NCI-H187 (cell line): ENCODE results near the gene SLC22A16.

Source experiments
- DNase-seq, 2 experiments: peaks; one replicate each; lab custom pipeline; 2025; lab: John Stamatoyannopoulos, UW

The SLC22A16 gene

GRCh38 chr6:110446405-110446804 is 30.0 kb downstream of the SLC22A16 start:
- no peak for DNase-seq

DNA sequence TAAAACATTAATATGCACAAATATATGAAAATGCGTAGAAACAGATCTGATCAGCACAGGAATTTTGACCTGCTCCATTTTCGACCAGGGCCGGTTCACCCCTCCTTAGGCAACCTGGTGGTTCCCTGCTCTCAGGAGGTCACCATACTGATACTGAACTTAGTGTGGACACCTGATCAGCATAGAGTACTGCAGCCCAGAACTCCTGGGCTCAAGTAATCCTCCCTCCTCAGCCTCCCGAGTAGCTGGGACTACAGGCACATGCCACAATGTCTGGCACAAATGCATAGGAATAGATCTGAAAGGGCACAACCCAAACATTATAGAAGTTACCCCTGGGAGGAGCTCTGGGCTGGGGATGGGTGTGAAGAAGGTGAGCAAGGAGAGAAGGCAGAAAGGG is 36.4 kb downstream of the SLC22A16 start:
- DNase-seq: no peak

GRCh38 chr6:110439356-110439755 is 37.1 kb downstream of the SLC22A16 start:
- no peak for DNase-seq

GRCh38 chr6:110434961-110435602 is 41.3 kb downstream of the SLC22A16 start:
- DNase-seq: no peak

DNA sequence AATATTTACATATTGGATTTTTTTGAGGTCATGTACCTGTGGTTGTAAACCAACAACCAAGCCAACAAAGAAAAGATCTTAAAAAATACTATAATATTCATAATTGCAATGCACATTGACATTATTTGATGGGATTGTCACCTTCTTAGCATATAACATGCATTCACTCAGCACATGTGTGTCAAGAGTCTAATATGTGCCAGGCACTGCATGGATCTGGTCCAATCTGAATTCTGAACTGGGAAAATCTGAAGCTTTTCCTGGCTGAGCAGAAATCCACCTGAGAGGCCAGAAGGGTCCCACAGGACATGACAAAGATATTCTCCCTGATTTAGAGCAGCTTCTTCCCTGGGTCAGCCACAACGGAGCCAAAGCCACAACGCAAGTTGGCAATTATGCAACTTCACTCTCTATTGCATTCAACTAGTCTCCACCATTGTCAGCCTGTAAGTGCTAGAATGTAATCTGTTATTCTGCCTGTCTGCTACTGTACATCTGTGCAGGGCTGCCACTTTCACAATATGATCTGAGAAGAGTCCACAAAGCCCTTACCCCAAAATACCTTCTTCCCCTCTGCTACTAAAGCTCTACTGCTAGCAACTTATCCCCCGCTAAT is 44.0 kb downstream of the SLC22A16 start:
- DNase-seq: no peak

DNA sequence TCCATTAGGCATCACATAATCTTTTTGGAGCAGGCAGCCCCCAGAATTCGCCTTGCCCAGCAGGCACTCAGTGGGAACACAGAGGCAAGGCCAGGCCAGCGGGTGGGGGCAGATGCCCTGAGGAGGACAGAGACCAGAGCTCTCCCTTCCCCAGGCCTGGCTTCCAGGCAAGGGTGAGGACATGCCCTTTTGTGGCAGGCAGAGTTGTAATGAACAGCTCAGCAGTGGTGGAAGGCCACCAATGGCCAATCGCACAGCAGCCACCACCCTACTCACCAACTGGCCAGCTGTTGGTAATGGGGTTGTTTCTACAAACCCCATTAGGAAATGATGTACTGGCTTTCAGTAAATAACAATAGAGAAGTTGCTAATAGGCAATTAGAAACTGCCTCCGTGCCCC is 45.7 kb downstream of the SLC22A16 start:
- DNase-seq: no peak

- DNase-seq: peak; percentile 58 to 61
These were observed 46.2 kb downstream of the SLC22A16 start for GRCh38 chr6:110430236-110430635.

DNA sequence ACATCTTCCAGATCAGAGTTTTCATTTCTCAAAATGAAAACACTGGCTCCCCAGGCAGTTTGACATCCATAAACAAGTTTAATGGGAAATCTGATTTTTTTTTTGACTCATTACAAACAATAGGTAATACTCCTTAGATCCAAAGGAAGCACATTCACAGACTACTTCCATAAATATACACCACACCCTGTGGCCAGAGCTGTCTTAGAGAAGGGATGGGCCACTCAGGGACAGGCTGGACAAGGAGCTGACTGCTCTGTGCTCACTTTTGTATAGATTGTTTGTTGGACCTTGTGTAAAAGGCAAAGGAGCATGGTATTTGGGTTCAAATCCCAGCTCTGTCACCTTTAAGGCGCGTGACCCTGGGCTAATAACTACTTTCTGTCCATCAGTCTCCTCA is 48.3 kb downstream of the SLC22A16 start:
- no peak for DNase-seq

GRCh38 chr6:110425816-110426215 is 50.6 kb downstream of the SLC22A16 start:
- no peak for DNase-seq

- no peak for DNase-seq
These were observed 54.0 kb downstream of the SLC22A16 start for GRCh38 chr6:110422444-110422822.

DNA sequence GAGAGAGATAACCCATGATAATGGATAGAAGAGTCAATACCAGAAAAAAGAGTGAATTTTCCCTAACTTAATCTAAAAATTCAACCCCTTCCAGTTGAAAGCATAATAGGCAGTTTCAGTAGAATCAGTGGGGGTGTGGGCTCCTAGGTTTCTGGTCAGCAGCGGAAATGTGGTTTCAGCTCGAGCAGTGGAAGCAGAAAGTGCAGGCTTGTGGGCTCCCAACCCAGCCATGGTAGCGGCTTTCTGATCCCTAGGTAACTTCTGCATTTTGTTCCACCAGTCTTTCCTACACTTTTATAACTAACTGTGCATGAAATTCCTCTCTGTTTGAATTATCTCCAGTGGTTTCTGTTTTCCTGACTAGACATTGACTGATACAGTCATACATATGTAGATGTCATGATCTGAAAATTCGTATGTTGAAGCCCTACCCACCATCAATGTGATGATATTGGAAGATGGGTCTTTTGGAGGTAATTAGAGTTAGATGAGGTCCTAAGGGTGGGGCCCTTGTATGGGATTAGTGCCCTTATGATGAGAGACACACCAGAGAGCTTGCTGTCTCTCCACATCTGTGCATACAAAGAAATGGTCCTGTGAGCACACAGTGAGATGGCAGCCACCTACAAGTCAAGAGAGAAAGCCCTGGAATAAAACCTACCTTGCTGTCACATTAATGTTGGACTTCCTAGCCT is 54.5 kb downstream of the SLC22A16 start:
- no peak for DNase-seq

DNA sequence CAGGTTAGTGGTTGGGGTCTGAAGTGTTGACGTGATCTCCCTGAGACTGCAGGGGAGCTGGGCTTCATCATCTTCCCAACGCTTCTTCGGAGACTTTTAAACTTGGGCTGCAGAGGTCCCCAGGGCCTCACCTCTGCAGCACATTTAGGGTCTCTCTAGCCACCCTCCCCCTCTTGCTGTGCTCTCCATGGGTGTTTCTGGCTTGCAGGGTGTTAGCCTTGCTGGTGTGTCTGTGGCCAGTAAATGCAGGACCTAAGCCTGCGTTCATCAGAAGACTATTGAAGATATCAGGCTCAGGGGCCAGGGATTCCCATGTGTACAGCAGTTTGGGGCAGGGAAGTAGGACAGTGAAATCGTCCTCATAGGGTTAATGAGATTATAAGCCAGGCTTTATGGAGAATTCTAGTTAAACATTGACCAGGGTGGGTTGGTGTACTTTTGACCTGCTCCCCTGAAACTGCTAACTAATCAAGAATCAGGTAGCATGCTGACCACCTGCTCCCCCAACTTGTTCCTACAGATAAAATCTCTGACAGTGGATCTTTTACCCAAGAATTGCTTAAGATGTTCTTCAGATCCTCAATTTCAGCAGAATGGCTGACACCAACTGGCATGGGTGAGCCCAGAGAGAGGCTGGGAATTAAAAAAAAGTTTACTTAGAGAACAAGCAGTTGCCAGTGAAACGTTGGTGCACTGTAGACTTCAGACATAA is 57.2 kb downstream of the SLC22A16 start:
- DNase-seq: no peak

DNA sequence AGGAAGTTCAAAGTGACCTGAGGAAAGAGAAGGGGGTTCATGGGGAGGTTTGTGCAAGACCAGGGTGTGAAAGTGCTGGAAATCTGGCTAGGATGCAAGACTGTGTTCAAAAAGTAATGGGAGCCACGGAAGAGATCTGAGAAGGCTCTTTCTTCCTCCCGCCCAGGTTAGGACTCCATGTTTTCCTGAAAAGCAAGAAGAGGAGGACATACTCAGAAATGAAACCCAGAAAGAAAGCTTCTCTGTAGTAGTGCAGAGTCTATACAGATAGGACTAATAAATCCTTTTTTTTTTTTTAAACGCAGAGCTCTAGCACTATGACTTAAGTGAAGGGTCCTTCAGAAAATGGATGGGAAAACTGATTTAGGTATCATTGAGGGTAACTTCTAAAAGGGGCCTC is 57.8 kb downstream of the SLC22A16 start:
- DNase-seq: no peak

DNA sequence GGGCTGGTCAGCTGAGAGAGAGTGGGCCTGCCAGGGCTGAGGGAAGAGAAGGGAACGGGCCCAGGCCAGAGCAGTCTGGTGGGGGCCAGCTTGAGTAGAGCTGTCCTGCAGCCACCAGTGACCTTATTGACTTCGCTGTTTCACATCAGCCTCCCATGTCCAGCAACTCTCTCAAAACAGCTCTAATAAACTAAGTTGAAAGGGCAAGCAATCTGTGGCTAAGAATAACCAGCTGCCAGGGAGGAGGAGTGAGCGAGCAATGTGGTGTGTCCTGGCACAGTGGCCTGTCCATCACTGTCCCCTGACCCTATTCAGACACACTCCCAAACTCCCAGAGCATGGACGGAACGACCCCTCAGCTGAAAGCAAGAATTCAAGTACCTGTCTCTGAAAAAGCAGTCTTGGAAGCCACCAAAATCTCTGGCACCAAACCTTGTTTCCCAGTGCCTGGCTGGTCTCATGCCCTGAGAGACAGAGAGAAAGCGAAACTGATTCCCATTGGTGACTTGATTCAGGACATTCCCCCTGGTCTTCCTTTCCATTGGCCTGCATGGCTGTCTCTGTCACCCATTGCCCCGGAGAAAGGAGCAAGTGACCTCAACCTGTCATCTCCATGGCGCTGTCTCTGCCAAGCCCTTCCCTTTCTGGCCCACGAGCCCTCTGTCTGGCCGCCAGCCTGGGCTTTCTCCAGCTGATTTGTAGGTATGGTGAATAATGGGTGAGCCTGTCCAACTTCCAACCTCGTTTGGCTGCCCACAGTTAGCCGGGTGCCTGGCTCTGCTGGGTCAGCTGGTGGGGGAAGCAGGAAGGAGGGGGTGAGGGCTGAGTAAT is 61.1 kb downstream of the SLC22A16 start, which contains the start of gene DDO:
Gene DDO (minus strand): TSS at position 490 of the 831 bp plus-strand sequence. CDS start 2,113 bp downstream, outside the sequence.
- no peak for DNase-seq

- no peak for DNase-seq
These were observed 61.7 kb downstream of the SLC22A16 start for GRCh38 chr6:110414669-110415068.

- DNase-seq: no peak
These were observed 64.1 kb downstream of the SLC22A16 start for GRCh38 chr6:110412360-110412759.

DNA sequence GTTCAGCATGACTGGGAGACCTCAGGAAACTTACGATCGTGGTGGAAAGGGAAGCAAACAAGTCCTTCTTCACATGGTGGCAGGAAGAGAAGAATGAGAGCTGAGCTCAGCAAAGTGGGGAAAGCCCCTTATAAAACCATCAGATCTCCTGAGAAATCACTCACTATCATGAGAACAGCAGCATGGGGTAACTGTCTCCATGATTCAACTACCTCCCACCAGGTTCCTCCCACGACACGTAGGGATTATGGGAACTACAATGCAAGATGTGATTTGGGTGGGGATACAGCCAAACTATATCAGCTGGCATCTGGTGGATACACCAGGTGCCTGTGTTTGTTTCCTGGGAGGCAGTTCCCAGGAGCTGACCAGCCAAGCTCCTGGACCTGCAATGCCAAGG is 65.9 kb downstream of the SLC22A16 start:
- DNase-seq: no peak

- no peak for DNase-seq
These were observed 66.6 kb downstream of the SLC22A16 start for GRCh38 chr6:110409794-110410193.

DNA sequence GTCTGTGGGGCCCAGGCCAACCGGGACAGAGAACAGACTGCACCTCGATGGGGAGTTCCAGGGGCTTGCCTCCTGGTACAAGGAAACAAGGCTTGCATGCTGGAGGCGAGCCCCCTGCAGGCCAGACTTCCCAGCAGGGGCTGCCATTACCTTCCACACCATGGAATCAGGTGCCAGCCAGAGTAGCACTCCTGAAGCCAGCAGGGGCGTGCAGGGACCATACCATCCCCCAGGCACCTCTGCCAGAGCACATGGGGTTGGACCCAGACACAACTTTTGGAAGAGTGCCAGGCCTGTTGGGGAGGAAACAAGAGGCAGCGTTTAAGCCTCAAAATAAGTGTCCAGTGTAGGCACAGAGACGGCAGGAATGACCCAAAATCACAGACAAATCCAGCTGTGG is 67.5 kb downstream of the SLC22A16 start:
- no peak for DNase-seq

DNA sequence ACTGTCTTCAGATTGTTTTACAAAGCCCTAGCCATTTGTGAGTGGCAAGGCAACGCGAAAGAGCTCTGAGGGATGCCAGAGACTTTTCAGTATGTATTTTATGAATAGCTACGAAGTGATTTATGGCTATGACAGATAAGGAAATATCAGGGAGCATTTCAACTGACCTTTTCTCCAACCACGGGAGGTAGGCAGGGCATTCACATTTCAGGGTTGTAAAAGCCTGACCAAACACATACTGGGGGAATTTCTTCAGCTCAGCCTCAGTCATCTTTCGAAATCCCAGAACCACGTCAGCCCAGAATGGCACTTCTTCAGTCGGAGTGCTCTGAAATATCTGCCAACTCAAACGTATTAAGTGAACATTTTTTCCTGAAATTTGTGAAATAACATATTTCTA is 71.8 kb downstream of the SLC22A16 start:
- DNase-seq: no peak

- no peak for DNase-seq
These were observed 74.7 kb downstream of the SLC22A16 start for GRCh38 chr6:110401585-110402176.
